ENCODE results near the gene SERPINA5.

The SERPINA5 gene

GRCh38 chr14:94550041-94550440 lies 31.2 kb upstream of the SERPINA5 start:
- DNase-seq, result no peak

DNA sequence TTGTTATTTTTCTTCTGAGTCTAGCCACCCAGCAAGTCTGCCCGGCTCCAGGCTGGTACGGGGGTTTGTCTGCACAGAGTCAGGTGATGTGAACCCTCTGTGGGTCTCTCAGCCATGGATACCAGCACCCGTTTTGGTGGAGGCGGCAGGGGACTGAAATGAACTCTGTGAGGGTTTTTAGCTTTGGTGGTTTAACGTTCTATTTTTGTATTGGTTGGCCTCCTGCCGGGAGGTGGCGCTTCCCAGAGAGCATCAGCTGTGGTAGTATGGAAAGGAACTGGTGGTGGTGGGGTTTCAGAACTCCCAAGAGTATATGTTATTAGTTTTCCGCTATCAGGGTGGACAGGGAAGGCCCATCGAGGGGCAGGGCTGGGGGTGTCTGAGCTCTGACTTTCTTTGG lies 25.2 kb upstream of the SERPINA5 start:
- DNase-seq, result no peak

- no peak for DNase-seq
These were observed 23.9 kb upstream of the SERPINA5 start for GRCh38 chr14:94557327-94557726.

DNA sequence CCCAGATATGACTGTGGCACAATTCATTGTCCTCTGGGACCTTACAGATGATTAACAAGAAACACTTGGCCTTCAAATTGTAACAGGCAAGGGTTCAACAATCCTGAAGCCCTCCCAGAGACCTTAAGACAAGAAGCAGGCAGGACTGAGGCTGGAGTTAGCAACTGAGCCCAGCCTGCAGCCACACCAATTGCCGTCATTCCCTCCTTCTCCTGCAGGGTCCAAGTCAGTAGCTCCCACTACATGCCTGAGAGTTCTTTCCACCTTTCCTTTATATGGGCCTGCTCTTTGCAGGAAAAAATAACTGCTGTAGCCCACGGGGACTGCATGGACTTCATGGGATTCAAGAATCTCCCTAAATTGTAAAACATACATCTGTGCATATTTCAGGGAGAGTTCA lies 22.4 kb upstream of the SERPINA5 start:
- DNase-seq, result no peak

- no peak for DNase-seq
These were observed 21.5 kb upstream of the SERPINA5 start for GRCh38 chr14:94559638-94560290.

GRCh38 chr14:94560291-94560665 lies 20.9 kb upstream of the SERPINA5 start:
- no peak for DNase-seq

GRCh38 chr14:94560751-94561655 lies 20.2 kb upstream of the SERPINA5 start, which contains the start of gene SERPINA4:
TSS of gene SERPINA4 (plus strand) at chr14:94561442. CDS start at chr14:94563483, 2,041 bp downstream.
- DNase-seq, result no peak

GRCh38 chr14:94561656-94562010 lies 19.6 kb upstream of the SERPINA5 start:
- no peak for DNase-seq

DNA sequence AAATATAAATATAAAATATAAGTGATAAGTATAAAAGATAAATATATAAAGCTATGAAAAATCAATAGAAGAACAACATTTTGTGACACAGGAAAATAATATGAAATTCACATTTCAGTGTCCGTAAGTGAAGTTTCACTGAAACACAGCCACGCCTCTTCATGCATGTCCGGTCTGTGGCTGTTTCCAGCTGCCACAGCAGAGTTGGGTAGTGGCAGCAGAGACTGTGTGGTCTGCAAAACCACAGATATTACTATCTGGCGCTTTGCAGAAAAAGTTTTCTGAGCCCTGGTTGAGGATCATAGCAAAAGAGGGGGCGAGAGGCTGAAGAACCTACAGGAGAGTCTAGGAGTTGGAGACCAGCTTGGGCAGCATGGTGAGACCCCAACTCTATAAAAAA lies 19.2 kb upstream of the SERPINA5 start:
- no peak for DNase-seq

GRCh38 chr14:94562941-94563883 lies 18.0 kb upstream of the SERPINA5 start:
- no peak for DNase-seq

GRCh38 chr14:94564381-94564780 lies 16.8 kb upstream of the SERPINA5 start:
- no peak for DNase-seq

- DNase-seq, result no peak
These were observed 13.0 kb upstream of the SERPINA5 start for GRCh38 chr14:94568186-94568585.

- DNase-seq, result no peak
These were observed 11.7 kb upstream of the SERPINA5 start for GRCh38 chr14:94569381-94570001.

DNA sequence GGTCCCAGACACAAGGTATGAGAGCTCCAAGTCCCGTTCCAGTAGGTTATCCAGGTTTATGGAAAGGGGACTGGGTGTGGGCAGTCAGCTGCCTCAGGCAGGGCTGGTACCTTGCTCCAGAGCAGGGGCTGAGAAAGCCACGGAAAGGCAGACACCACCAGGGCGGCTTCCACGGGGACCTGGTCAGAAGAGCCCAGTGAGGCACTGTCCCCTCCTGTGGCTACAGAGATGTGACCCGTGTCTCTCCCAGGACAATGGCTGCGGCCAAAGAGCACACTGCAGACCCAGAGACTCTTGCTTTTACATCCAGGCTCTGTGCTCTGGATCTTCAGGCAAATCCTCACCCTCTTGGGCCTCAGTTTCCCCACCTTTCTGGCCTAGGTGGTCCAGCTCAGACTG lies 11.2 kb upstream of the SERPINA5 start:
- no peak for DNase-seq

DNA sequence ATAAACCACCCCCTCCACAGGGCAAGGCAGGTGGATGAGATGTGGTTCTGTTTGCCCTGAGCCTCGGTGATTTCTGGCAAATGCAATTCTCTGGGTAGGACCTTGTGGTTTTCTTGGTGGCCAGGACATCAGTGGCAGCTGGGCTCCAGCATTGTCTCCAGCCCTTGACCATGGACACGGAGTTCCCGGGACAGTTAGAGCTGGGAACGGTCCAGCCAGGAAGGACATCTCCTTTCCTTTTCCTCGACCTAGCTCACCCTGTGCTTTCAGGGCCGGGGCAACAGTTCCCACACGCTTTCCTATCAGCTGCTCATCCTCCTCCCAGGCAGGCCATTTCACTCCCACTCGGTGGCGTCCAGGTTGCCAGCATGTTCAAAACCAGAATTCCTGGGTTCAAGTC lies 10.8 kb upstream of the SERPINA5 start:
- no peak for DNase-seq

GRCh38 chr14:94571395-94571794 lies 9.8 kb upstream of the SERPINA5 start:
- no peak for DNase-seq

DNA sequence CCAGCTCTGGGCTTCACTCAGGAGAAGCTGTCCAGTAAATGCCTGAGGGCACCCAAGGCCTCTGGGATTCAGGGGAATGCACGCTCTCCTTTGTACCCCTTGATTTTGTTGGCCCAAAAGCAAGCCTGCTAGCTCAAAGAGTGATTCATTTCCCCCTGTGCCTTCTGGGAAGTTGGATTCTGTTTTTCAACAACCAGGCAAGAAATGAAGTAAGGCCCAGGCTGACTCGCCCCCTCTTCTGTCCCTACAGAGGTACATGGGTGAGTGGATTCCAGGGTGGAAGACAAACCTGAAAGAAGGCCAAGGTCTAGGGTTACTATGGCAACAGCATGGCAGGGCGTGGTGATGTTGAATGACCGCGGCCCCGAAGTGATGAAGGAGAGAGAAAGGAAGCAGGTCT lies 9.3 kb upstream of the SERPINA5 start:
- no peak for DNase-seq

DNA sequence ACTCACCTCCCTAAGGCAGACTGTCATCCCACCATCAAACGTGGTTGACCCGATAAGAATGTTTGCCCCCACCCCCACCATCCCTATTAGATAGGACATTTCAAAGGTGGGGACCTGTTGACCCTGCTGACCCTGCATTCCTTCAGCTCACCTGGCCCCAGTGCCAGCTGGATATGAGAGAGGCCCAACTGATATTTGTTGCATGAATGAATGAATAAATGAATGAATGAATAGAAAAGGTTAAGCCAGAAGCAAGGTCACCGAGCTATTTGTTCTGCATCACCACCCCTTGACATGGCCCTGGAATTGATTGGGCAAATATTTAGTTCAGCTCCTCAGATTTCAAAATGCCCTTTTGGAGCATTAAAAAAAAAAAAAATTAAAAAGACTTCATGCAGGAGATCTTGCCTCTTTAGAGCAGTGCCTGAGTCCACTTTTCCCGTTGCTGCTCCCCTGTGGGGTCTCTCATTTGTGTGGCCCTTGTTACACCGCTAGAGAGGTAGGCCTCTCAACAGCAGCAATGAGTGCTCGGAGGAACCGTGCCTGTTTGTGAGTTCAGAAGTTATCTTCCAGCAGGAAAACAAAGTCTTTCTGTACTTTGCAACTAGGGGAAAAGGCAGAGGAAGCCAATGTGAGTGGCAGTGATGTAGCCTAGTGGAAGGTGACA lies 8.5 kb upstream of the SERPINA5 start:
- no peak for DNase-seq

- DNase-seq, result no peak
These were observed 7.5 kb upstream of the SERPINA5 start for GRCh38 chr14:94573475-94574277.

DNA sequence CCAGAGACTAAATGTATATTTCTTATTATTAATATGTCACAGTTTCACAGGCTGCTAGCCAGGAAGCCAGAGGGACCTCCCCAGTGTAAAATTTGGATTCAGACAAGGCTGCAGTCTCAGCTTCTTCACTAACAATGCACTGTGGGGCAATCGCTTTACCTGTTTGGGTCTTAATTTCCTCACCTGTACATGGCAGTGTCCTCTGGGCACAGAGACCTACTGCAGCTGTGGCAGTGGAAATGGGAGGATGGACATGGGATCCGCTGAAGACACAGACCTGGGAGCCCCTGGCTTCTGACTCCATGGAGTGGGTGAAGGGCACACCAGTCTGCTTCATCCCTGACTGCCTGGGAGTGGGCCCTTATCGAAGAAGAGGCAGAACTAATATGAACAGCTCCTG lies 6.9 kb upstream of the SERPINA5 start:
- DNase-seq, result no peak

All from NCI-H446 (cell line).